Hepatocyte (in vitro differentiated cells): ENCODE results near the gene ARHGAP28.

Experiments used
- CTCF ChIP-seq: fragments of 200-600 bp; sonication (generic); IDR thresholded peaks from 2 replicates; pipeline ENCODE4 v1.5.1; 2016; ENCODE audit warnings: antibody characterized with exemption, mild to moderate bottlenecking; ENCODE audit not compliant: poor library complexity
- EZH2 ChIP-seq: fragments of 200-600 bp; sonication (generic); IDR thresholded peaks from 2 replicates; pipeline ENCODE4 v1.6.1; 2016; ENCODE audit warnings: antibody characterized with exemption, mild to moderate bottlenecking, borderline replicate concordance
- EZH2phosphoT487 ChIP-seq: fragments of 200-600 bp; sonication (generic); IDR thresholded peaks from one replicate; pipeline ENCODE4 v1.6.1; 2018; ENCODE audit warnings: antibody characterized with exemption, mild to moderate bottlenecking, low read depth, moderate library complexity; ENCODE audit not compliant: unreplicated experiment, severe bottlenecking

GRCh38 chr18:6814882-6815425 is 85.4 kb downstream of the ARHGAP28 start:
- no peak for TF ChIP-seq CTCF
- TF ChIP-seq EZH2: no peak
- TF ChIP-seq EZH2phosphoT487: no peak
